PC-3 (cell line): Measurements from ENCODE around the gene SNX5. TPM values are rescaled to one million over a fixed set of nuclear protein-coding genes. Genes with fewer than 3 reads are reported as not detected.

Experiments
- ATAC-seq: fragments of 200-7000 bp; cut with Tn5 transposase; 2 replicates; pipeline ENCODE4 v1.9.1; 2020; ENCODE audit warnings: mild to moderate bottlenecking, moderate library complexity
- BruUV-seq: library from RNA; stranded (reverse); fragments of 400-500 nt; replicated peaks from 2 replicates; lab custom pipeline; 2021; lab: Mats Ljungman, UMichigan
- CTCF ChIA-PET: fragments of 300-600 bp; sonication (Branson Sonifier 250); formaldehyde crosslinking; loops from one replicate; lab custom pipeline; 2022; ENCODE audit warnings: antibody characterized with exemption; lab: Charles Lee
- POLR2A ChIA-PET: fragments of 300-600 bp; sonication (Branson Sonifier 250); formaldehyde crosslinking; loops from one replicate; lab custom pipeline; 2022; ENCODE audit warnings: antibody characterized with exemption; ENCODE audit not compliant: unreplicated experiment; lab: Charles Lee
- DNase-seq: peaks from one replicate; pipeline ENCODE4 v3.0.0-alpha.2; 2015
- H2AFZ ChIP-seq: fragments of 300-600 bp; sonication (generic); 2 replicates; pipeline ENCODE4 v1.6.0; 2016; ENCODE audit warnings: antibody characterized with exemption, low read length
- H3F3A ChIP-seq: fragments of 300-600 bp; sonication (generic); one replicate; pipeline ENCODE4 v1.6.0; 2017; ENCODE audit warnings: antibody characterized with exemption, low read length, control low read depth, mild to moderate bottlenecking; ENCODE audit not compliant: unreplicated experiment
- H3K27ac ChIP-seq: fragments of 300-600 bp; sonication (generic); 2 replicates; pipeline ENCODE4 v1.5.1; 2016; ENCODE audit warnings: mild to moderate bottlenecking, low read length
- H3K27me3 ChIP-seq: fragments of 300-600 bp; sonication (generic); 2 replicates; pipeline ENCODE4 v1.6.1; 2016; ENCODE audit warnings: low read length, mixed read lengths
- H3K36me3 ChIP-seq: fragments of 300-600 bp; sonication (generic); 2 replicates; pipeline ENCODE4 v1.6.1; 2016; ENCODE audit warnings: low read depth, mixed run types, low read length, mixed read lengths
- H3K4me1 ChIP-seq: fragments of 300-600 bp; sonication (generic); 2 replicates; pipeline ENCODE4 v1.5.1; 2016; ENCODE audit warnings: low read length; ENCODE audit not compliant: insufficient read depth
- H3K4me2 ChIP-seq: fragments of 300-600 bp; sonication (generic); 2 replicates; pipeline ENCODE4 v1.6.0; 2016; ENCODE audit warnings: low read length
- H3K4me3 ChIP-seq: fragments of 300-600 bp; sonication (generic); 2 replicates; pipeline ENCODE4 v1.5.1; 2016; ENCODE audit warnings: mild to moderate bottlenecking, low read length, mixed read lengths
- H3K79me2 ChIP-seq: fragments of 300-600 bp; sonication (generic); 2 replicates; pipeline ENCODE4 v1.6.1; 2017; ENCODE audit warnings: low read length, mixed read lengths
- H3K9ac ChIP-seq: fragments of 300-600 bp; sonication (generic); 2 replicates; pipeline ENCODE4 v1.6.0; 2016; ENCODE audit warnings: mild to moderate bottlenecking, low read length
- H3K9me2 ChIP-seq: fragments of 300-600 bp; sonication (generic); replicated peaks from 2 replicates; pipeline ENCODE4 v1.6.1; 2016; ENCODE audit warnings: mixed run types, low read length, mixed read lengths
- H3K9me3 ChIP-seq: fragments of 300-600 bp; sonication (generic); 2 replicates; pipeline ENCODE4 v1.6.1; 2016; ENCODE audit warnings: low read length, mixed read lengths
- H4K20me1 ChIP-seq: fragments of 300-600 bp; sonication (generic); 2 replicates; pipeline ENCODE4 v1.6.1; 2016; ENCODE audit warnings: low read length, mixed read lengths
- EZH2 ChIP-seq: fragments of 300-600 bp; sonication (generic); IDR thresholded peaks from one replicate; pipeline ENCODE4 v1.6.1; 2017; ENCODE audit warnings: antibody characterized with exemption, mild to moderate bottlenecking, low read length; ENCODE audit not compliant: unreplicated experiment
- EZH2phosphoT487 ChIP-seq: fragments of 300-600 bp; sonication (generic); IDR thresholded peaks from 2 replicates; pipeline ENCODE4 v1.6.1; 2018; ENCODE audit warnings: mild to moderate bottlenecking, antibody characterized with exemption, low read length, borderline replicate concordance
- intact Hi-C: fragments of 100-400 bp; cut with micrococcal nuclease; formaldehyde crosslinking; loops from 2 replicates; pipeline ENCODE4 v1.9.0; 2023
- total RNA-seq: library from RNA; depleted of rRNA; stranded (reverse); fragments of >200 nt; gene quantifications from 2 replicates; pipeline ENCODE4 v1.2.3, GENCODE V29; 2014
- TF ChIP-seq, protein P1 (sequence below): fragments of 300-600 bp; sonication (generic); conservative IDR thresholded peaks from 2 replicates; pipeline ENCODE4 v1.5.1; 2017; ENCODE audit warnings: antibody characterized with exemption, low read depth, mild to moderate bottlenecking, low read length

Gene SNX5
- total RNA-seq, 1 experiment from 2014 or later = 159 TPM

DNA sequence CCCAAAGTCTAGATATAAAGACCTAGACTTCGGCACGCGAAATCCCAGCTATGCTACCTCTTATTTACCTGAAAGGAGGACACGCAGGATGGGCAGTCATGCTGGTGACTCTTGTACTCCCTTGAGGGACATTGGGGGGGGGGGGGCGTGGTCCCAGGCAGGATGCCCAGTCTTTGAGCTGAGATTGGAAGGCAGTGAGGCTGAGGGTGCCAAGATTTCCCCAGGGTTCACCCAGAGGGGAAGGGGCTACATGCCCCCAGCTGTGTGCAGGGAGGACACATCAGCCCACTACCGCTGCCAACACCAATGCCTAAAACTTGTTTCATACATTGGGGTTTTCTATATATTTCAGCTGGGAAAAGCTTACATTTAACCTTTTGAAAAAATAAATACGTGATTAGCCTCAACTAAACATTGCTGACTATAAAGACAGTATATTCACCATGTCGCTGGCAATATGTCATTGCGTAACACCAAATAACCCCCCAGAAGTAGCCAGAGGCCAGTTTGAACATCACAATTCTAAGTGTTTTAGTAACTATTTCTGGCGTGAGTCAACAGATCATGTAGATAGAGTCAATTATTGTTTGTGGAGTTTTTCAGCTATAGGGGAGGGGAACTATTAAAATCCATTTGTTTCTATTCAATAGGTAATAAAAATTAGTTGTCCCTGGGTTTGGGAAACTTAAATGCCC is 21.8 kb upstream of the SNX5 start:
- Histone ChIP-seq H3K9me2 (no peaks in the 10 kb centered on the region), H3K27ac (peak overlapping the region; percentile 78), H3K79me2 (no peaks in the 10 kb centered on the region; the same call in 1 of the 2 replicates), H3K4me3 (no peak overlapping the region), H2AFZ (no peak overlapping the region), H3K36me3 (peaks cover 11% of the 10 kb centered on the region), H3K9ac (no peak overlapping the region), H3K4me1 (peaks cover 45% of the 10 kb centered on the region), H3K4me2 (peak overlapping the region; percentile 51), H3K27me3 (no peaks in the 10 kb centered on the region), H3K9me3 (no peaks in the 10 kb centered on the region), H3F3A (peaks cover 5% of the 10 kb centered on the region), H4K20me1 (0 out of 2 replicates have a peak, but pooled peaks cover 4% of the 10 kb centered on the region)
- ATAC-seq (peak; percentile 48), DNase-seq (peak; percentile 69)
- intact Hi-C loops = loop anchor here (5.0 to 10.0 kb wide), 4 partner anchors 243 to 456 kb away; partner anchors contain the start of genes BFSP1 and RRBP1
- POLR2A ChIA-PET = interaction anchor here (0.6 to 0.9 kb wide), 2 partner anchors 308 to 432 kb away, joined by 4 to 7 read pairs; partner anchors contain the start of gene RRBP1
- CTCF ChIA-PET = interaction anchor here (0.6 to 1.0 kb wide), 3 partner anchors 21 to 32 kb away, joined by 3 to 5 read pairs (median 3); no protein-coding TSS in a partner anchor
- TF ChIP-seq EZH2phosphoT487 (no peak), EZH2 (no peak)
- TF ChIP-seq, protein P1, sequence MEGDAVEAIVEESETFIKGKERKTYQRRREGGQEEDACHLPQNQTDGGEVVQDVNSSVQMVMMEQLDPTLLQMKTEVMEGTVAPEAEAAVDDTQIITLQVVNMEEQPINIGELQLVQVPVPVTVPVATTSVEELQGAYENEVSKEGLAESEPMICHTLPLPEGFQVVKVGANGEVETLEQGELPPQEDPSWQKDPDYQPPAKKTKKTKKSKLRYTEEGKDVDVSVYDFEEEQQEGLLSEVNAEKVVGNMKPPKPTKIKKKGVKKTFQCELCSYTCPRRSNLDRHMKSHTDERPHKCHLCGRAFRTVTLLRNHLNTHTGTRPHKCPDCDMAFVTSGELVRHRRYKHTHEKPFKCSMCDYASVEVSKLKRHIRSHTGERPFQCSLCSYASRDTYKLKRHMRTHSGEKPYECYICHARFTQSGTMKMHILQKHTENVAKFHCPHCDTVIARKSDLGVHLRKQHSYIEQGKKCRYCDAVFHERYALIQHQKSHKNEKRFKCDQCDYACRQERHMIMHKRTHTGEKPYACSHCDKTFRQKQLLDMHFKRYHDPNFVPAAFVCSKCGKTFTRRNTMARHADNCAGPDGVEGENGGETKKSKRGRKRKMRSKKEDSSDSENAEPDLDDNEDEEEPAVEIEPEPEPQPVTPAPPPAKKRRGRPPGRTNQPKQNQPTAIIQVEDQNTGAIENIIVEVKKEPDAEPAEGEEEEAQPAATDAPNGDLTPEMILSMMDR = no peak
- TSS peak; percentile 60 for BruUV-seq

DNA sequence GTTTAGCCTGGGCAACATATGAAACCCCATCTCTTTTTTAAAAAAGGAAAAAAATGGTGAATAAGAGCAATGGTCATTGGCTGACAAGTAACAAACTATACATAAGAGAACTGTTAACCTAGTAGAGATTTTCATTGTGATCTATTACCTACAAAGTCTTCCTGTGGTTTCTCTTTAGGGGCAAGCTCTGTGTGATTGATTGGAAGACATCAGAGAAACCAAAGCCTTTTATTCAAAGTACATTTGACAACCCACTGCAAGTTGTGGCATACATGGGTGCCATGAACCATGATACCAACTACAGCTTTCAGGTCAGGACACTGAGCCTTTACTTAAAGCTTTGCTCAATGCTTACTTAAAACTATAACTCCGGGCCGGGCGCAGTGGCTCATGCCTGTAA is 19.4 kb upstream of the SNX5 start:
- Histone ChIP-seq H3K9ac (no peak overlapping the region), H3K79me2 (peaks cover 15% of the 10 kb centered on the region; the same call in 1 of the 2 replicates), H3F3A (peaks cover 5% of the 10 kb centered on the region), H2AFZ (no peak overlapping the region), H4K20me1 (0 out of 2 replicates have a peak, but pooled peaks cover 4% of the 10 kb centered on the region), H3K27me3 (no peaks in the 10 kb centered on the region), H3K4me1 (peaks cover 39% of the 10 kb centered on the region), H3K36me3 (peaks cover 13% of the 10 kb centered on the region), H3K9me2 (no peaks in the 10 kb centered on the region), H3K4me2 (no peak overlapping the region), H3K27ac (no peak overlapping the region), H3K4me3 (no peak overlapping the region), H3K9me3 (no peaks in the 10 kb centered on the region)
- no peak for TF ChIP-seq EZH2phosphoT487
- TF ChIP-seq, protein P1 = no peak
- TF ChIP-seq EZH2 = no peak
- POLR2A ChIA-PET = no interaction called here
- BruUV-seq = no TSS peak
- no peak for DNase-seq
- no peak for ATAC-seq
- intact Hi-C loops = no loop called here
- CTCF ChIA-PET = no interaction called here
